GM13976 (cell line): ENCODE data around the gene SLC39A11.

Experiments
- DNase-seq: peaks from one replicate; pipeline ENCODE4 v3.0.0; 2012; ENCODE audit warnings: low spot score
- in situ Hi-C: fragments of 300-500 bp; cut with MboI; formaldehyde crosslinking; loops from one replicate; pipeline ENCODE4 v1.12.0; 2022; ENCODE audit warnings: low sequenced_read_pairs, mixed read lengths, inconsistent platforms; ENCODE audit not compliant: unreplicated experiment
- TF ChIP-seq, protein P1 (sequence below): IDR thresholded peaks from 2 replicates; pipeline ENCODE4 v1.5.1; 2012; ENCODE audit warnings: borderline replicate concordance, mild to moderate bottlenecking; ENCODE audit not compliant: insufficient read depth; ENCODE audit errors: extremely low read depth, missing control alignments, control extremely low read depth

The SLC39A11 gene

DNA sequence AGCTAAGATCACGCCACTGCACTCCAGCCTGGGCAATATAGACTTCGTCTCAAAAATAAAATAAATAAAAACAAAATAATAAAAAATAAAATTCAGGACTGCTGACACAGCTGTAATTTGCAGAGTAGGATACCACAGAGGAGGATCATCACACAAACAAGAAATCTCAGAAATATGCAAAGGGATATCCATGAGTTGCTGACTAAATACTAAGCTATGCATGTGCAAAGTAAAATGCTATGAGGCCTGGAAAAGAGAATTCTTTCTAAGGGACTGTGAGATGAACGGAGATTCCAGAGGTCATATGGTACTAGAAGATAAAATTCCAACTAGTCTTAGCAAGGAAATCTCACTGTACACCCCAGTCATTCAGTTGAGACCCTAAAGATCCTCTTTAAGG lies 74.8 kb downstream of the SLC39A11 start:
- in situ Hi-C loops: no loop called here
- TF ChIP-seq, protein P1, sequence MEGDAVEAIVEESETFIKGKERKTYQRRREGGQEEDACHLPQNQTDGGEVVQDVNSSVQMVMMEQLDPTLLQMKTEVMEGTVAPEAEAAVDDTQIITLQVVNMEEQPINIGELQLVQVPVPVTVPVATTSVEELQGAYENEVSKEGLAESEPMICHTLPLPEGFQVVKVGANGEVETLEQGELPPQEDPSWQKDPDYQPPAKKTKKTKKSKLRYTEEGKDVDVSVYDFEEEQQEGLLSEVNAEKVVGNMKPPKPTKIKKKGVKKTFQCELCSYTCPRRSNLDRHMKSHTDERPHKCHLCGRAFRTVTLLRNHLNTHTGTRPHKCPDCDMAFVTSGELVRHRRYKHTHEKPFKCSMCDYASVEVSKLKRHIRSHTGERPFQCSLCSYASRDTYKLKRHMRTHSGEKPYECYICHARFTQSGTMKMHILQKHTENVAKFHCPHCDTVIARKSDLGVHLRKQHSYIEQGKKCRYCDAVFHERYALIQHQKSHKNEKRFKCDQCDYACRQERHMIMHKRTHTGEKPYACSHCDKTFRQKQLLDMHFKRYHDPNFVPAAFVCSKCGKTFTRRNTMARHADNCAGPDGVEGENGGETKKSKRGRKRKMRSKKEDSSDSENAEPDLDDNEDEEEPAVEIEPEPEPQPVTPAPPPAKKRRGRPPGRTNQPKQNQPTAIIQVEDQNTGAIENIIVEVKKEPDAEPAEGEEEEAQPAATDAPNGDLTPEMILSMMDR: no peak
- no peak for DNase-seq

DNA sequence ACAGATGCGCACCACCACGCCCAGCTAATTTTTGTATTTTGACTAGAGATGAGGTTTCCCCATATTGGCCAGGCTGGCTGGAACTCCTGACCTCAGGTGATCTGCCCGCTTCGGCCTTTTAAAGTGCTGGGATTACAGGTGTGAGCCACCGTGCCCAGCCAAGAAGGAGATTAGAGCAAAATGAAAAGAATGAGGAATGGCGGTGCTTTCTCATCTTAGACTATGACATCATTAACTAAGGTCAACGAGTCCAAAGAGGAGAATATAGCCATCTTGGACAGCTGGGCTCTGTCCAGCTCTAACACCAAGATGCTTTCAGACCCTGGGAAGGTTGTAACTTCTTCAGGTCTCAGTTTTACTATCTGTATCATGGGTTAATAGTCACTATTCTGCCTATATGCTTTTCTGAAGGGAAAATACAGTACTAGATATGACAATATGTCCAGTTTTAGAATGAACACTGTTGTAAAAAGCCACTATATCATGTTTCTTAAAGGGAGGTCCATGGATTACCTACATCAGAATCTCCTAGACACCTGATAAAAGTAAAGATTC lies 76.7 kb downstream of the SLC39A11 start:
- DNase-seq: no peak
- TF ChIP-seq, protein P1: no peak
- in situ Hi-C loops: no loop called here

DNA sequence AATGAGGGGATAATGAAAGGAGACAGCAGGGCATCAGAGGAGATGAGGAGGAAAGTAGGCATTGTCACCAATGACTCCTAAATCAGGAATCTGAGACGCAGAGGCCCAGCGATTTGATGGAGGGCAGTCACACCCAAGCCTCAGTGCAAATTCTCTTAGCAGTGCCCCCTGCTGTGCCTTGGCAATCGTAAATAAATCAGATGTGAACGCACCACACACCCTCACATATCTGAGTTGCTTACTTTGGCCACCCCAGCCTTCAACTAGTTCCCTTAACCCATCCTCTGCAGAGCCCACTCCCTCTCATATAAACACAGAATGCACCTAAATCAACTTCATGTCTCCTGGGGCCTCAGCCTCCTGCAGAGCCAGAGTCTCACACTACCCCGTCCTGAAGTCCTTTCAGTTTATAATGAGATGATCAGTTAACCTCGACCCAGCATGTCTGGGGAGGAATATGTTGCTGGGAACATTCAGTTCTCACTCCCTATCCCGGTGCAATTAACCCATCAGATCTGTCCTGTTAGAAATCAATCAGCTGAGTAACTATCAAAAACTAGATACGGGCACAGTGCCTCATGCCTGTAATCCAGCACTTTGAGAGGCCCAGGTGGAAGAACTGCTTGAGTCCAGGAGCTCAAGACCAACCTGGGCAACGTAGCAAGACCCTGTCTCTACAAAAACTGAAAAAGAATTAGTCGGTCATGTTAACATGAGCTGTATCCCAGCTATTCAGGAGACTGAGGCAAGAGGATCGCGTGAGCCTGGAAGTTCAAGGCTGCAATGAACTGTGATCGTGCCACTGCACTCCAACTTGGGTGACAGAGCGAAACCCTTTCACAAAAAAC lies 78.4 kb downstream of the SLC39A11 start:
- DNase-seq: no peak
- TF ChIP-seq, protein P1: no peak
- in situ Hi-C loops: no loop called here

DNA sequence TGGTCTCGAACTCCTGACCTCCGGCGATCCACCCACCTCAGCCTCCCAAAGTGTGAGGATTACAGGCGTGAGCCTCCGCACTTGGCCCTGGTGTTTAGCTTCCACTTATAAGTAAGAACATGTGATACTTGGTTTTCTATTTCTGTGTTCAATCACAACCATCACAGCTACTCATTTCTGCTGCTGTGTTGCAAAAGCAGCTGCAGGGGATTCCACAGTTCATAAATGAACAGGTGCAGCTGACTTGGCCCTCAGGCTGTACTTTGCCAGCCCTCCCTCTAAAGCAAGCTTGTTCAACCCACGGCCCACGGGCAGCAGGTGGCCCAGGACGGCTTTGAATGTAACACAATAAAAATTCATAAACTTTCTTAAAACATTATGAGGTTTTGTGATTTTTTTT lies 79.2 kb downstream of the SLC39A11 start:
- TF ChIP-seq, protein P1: no peak
- DNase-seq: no peak
- in situ Hi-C loops: no loop called here

DNA sequence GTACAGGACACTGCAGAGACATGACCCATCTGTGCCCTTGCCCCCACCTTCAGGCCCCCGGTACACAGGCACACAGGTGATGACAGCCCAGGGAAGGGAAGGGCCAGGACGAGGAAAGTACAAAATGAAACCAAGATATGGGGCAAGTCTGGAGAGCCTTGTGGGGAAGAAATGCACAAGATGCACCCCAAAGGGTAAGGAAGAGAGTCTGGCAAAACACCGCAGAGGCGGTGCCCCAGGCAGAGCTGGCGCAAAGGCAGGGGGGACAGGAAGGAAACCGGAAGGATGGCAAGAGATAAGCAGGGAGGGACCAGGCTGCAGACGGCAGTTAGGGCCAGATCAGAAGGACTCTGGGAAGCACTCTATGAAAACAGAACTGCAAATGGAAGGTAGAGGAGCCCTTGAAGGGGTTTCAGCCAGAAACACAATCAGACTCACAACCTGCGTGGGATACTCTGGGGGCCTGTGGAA lies 81.4 kb downstream of the SLC39A11 start:
- TF ChIP-seq, protein P1: no peak
- in situ Hi-C loops: no loop called here
- DNase-seq: no peak

DNA sequence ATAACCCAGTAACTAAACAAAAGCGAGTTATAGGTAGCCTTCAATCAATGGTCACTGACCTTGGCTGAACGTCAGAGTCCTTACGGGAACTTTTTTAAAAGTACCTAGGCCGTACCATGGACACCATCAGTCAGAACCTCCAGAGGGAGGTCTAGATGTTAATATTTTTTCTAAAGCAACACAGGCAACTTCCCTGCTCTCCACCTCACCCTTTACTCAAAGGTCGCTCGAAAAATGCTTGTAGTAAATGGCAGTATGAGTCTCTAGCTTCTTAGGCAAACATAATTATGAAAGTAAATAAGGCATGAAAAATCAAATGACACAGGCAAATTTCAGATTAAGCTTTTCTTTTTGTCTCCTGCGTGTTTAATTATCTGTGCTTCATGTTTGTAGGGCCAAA lies 82.1 kb downstream of the SLC39A11 start:
- DNase-seq: no peak
- in situ Hi-C loops: no loop called here
- TF ChIP-seq, protein P1: no peak

DNA sequence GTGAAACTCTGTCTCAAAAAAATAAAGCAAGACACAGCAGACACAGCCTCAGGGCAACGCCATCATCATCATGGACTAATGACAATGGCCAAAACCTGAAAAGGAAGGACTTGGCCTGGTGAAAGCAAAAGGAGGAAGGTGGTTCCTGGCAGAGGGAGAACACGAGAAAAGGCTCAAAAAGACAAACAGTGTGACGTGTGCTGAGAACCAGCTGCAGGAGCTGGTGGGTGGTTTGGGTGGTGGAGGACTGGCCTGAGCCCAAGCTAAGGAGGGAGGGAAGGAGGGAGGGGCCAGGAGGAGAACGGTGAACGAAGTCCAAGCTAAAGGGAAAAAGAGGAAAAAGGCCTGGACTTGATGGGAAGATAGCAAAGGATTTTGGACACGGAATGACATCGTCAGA lies 85.1 kb downstream of the SLC39A11 start:
- TF ChIP-seq, protein P1: no peak
- in situ Hi-C loops: no loop called here
- no peak for DNase-seq
